A549 (cell line): Measurements from ENCODE around the gene RHBDL2. TPM values are rescaled to one million over a fixed set of nuclear protein-coding genes. Genes with fewer than 3 reads are reported as not detected.
"Not testable (repeated sequence)": the region's sequence is repeated elsewhere in the genome, so short reads cannot be mapped to it uniquely, and the experiment has no call there.

Experiments used
- ATAC-seq, 2 experiments: fragments of 200-7000 bp in 1 of 2; fragments of >200 bp in 1 of 2; cut with Nextera tagmentation in 1 of 2; cut with Tn5 transposase in 1 of 2; 3 replicates each; pipeline versions ENCODE4 v1.8.0 to v1.9.1; 2018 to 2020; ENCODE audit warnings: mild to moderate bottlenecking in 1 of 2, moderate library complexity in 1 of 2
- CTCF ChIA-PET: fragments of 300-600 bp; sonication (Branson Sonifier 250); formaldehyde crosslinking; extraction: SDS; loops from one replicate; lab custom pipeline; 2021; ENCODE audit warnings: antibody characterized with exemption, inconsistent platforms; lab: Yijun Ruan, JAX
- POLR2A ChIA-PET: fragments of 350-600 bp; formaldehyde crosslinking; extraction: SDS; loops from one replicate; lab custom pipeline; 2021; ENCODE audit warnings: antibody characterized with exemption, inconsistent platforms; lab: Yijun Ruan, JAX
- DNase-seq, 2 experiments: peaks; one replicate each; pipeline versions ENCODE4 v3.0.0 to v3.0.0-alpha.2; 2011 to 2016; ENCODE audit warnings: low read depth in 1 of 2, low spot score in 1 of 2
- FAIRE-seq: peaks from 2 replicates; lab custom pipeline; 2011; peaks lifted over from hg19 to GRCh38; lab: Jason Lieb, UNC
- H3K27ac ChIP-seq, 2 experiments: fragments of >200 bp; sonication (Bioruptor Twin); formaldehyde crosslinking; 3 replicates each; pipeline ENCODE4 v1.5.1; 2016 to 2017
- H3K4me1 ChIP-seq: fragments of >200 bp; sonication (Bioruptor Twin); formaldehyde crosslinking; 3 replicates; pipeline ENCODE4 v1.6.1; 2016
- H3K4me2 ChIP-seq: fragments of >200 bp; sonication (Bioruptor Twin); formaldehyde crosslinking; 3 replicates; pipeline ENCODE4 v1.6.1; 2016
- H3K4me3 ChIP-seq: fragments of >200 bp; sonication (Bioruptor Twin); formaldehyde crosslinking; 3 replicates; pipeline ENCODE4 v1.5.1; 2016
- H3K9me3 ChIP-seq: fragments of >200 bp; sonication (Bioruptor Twin); formaldehyde crosslinking; 3 replicates; pipeline ENCODE4 v1.6.1; 2016
- ATOH8 ChIP-seq: fragments of 250-450 bp; sonication (Bioruptor Pico); IDR thresholded peaks from 2 replicates; pipeline ENCODE4 v1.5.0; 2020; ENCODE audit warnings: low read depth, mild to moderate bottlenecking, moderate library complexity
- BHLHE40 ChIP-seq: IDR thresholded peaks from 2 replicates; pipeline ENCODE4 v1.6.1; 2012; ENCODE audit warnings: low read depth, low read length, inconsistent platforms
- CBX8 ChIP-seq: fragments of 200-600 bp; sonication (generic); IDR thresholded peaks from 2 replicates; pipeline ENCODE4 v1.6.1; 2016
- CHD2 ChIP-seq: fragments of 150-350 bp; IDR thresholded peaks from 2 replicates; pipeline ENCODE4 v1.6.1; 2014; ENCODE audit warnings: low read length; ENCODE audit not compliant: partially characterized antibody
- E2F6 ChIP-seq: IDR thresholded peaks from 2 replicates; pipeline ENCODE4 v1.6.1; 2012; ENCODE audit warnings: low read depth, borderline replicate concordance
- EHF ChIP-seq: fragments of 250-450 bp; sonication (Bioruptor Pico); IDR thresholded peaks from 2 replicates; pipeline ENCODE4 v1.5.0; 2020; ENCODE audit warnings: mild to moderate bottlenecking
- ELK1 ChIP-seq: fragments of 150-350 bp; IDR thresholded peaks from 2 replicates; pipeline ENCODE4 v1.6.1; 2014; ENCODE audit warnings: low read depth, mild to moderate bottlenecking, low read length
- EP300 ChIP-seq, 2 experiments: fragments of >200 bp; sonication (Bioruptor Twin); formaldehyde crosslinking; IDR thresholded peaks; 2 replicates in 1 of 2; 3 replicates in 1 of 2; pipeline ENCODE4 v1.6.1; 2016 to 2017
- ESRRA ChIP-seq: fragments of 150-350 bp; IDR thresholded peaks from 2 replicates; pipeline ENCODE4 v1.6.1; 2014; ENCODE audit warnings: mild to moderate bottlenecking, low read length, borderline replicate concordance
- FOSB ChIP-seq: fragments of 250-450 bp; sonication (Bioruptor Pico); IDR thresholded peaks from 2 replicates; pipeline ENCODE4 v1.5.0; 2020; ENCODE audit warnings: mild to moderate bottlenecking, moderate library complexity
- FOSL2 ChIP-seq, 2 experiments: fragments of 450-650 bp in 1 of 2; fragments of >200 bp in 1 of 2; sonication (Bioruptor Twin) in 1 of 2; formaldehyde crosslinking; IDR thresholded peaks; 2 replicates each; pipeline versions ENCODE4 v1.5.0 to v1.6.1; 2016 to 2020; ENCODE audit warnings: mild to moderate bottlenecking in 1 of 2, moderate library complexity in 1 of 2
- FOXS1 ChIP-seq: fragments of 250-450 bp; sonication (Bioruptor Pico); IDR thresholded peaks from 2 replicates; pipeline ENCODE4 v1.5.0; 2020; ENCODE audit warnings: mild to moderate bottlenecking, moderate library complexity
- HDAC2 ChIP-seq: fragments of 200-600 bp; sonication (generic); IDR thresholded peaks from 2 replicates; pipeline ENCODE4 v1.6.1; 2016
- HEYL ChIP-seq: fragments of 250-450 bp; sonication (Bioruptor Pico); IDR thresholded peaks from 2 replicates; pipeline ENCODE4 v1.8.0; 2021; ENCODE audit warnings: mild to moderate bottlenecking, moderate library complexity
- HOXA7 ChIP-seq: fragments of 250-450 bp; sonication (Bioruptor Pico); IDR thresholded peaks from 2 replicates; pipeline ENCODE4 v1.5.0; 2020; ENCODE audit warnings: mild to moderate bottlenecking, moderate library complexity
- JUNB ChIP-seq: fragments of >200 bp; sonication (Bioruptor Twin); formaldehyde crosslinking; IDR thresholded peaks from 2 replicates; pipeline ENCODE4 v1.6.1; 2016
- MAFK ChIP-seq: fragments of 450-650 bp; IDR thresholded peaks from 2 replicates; pipeline ENCODE4 v1.6.1; 2014; ENCODE audit not compliant: partially characterized antibody
- NFE2L2 ChIP-seq: fragments of 150-350 bp; conservative IDR thresholded peaks from 2 replicates; pipeline ENCODE4 v1.6.1; 2014; ENCODE audit warnings: low read length
- NPAS2 ChIP-seq: fragments of 250-450 bp; sonication (Bioruptor Pico); IDR thresholded peaks from 2 replicates; pipeline ENCODE4 v1.8.0; 2022; ENCODE audit warnings: mild to moderate bottlenecking, moderate library complexity, borderline replicate concordance
- PBX3 ChIP-seq: IDR thresholded peaks from 2 replicates; pipeline ENCODE4 v1.6.1; 2012
- POLR2A ChIP-seq: IDR thresholded peaks from 2 replicates; pipeline ENCODE4 v1.6.1; 2012; ENCODE audit warnings: mild to moderate bottlenecking, low read length
- RAD21 ChIP-seq, 2 experiments: fragments of >200 bp in 1 of 2; sonication (Bioruptor Twin) in 1 of 2; formaldehyde crosslinking in 1 of 2; IDR thresholded peaks in 1 of 2; conservative IDR thresholded peaks in 1 of 2; 2 replicates in 1 of 2; 3 replicates in 1 of 2; pipeline ENCODE4 v1.6.1; 2012 to 2018; ENCODE audit warnings: inconsistent platforms in 1 of 2
- RFX5 ChIP-seq: fragments of 450-650 bp; IDR thresholded peaks from 2 replicates; pipeline ENCODE4 v1.7.1; 2014; ENCODE audit warnings: antibody characterized with exemption, mild to moderate bottlenecking, moderate library complexity
- TFCP2L1 ChIP-seq: fragments of 250-450 bp; sonication (Bioruptor Pico); IDR thresholded peaks from 2 replicates; pipeline ENCODE4 v1.5.0; 2021; ENCODE audit warnings: mild to moderate bottlenecking
- TP53 ChIP-seq: fragments of 250-450 bp; sonication (Bioruptor Pico); IDR thresholded peaks from 2 replicates; pipeline ENCODE4 v1.5.0; 2021; ENCODE audit warnings: mild to moderate bottlenecking, moderate library complexity
- ZFP36 ChIP-seq: fragments of 450-650 bp; IDR thresholded peaks from 2 replicates; pipeline ENCODE4 v1.6.1; 2014; ENCODE audit warnings: borderline replicate concordance; ENCODE audit not compliant: partially characterized antibody
- ZNF302 ChIP-seq: fragments of 250-450 bp; sonication (Bioruptor Pico); IDR thresholded peaks from 2 replicates; pipeline ENCODE4 v1.9.0; 2021; ENCODE audit warnings: inconsistent platforms, mild to moderate bottlenecking, moderate library complexity
- ZSCAN20 ChIP-seq: fragments of 250-450 bp; sonication (Bioruptor Pico); IDR thresholded peaks from 2 replicates; pipeline ENCODE4 v1.8.0; 2022; ENCODE audit warnings: mild to moderate bottlenecking, moderate library complexity
- WGBS: methylation state at CpG from one replicate; pipeline ENCODE4 v1.1.6; 2017; ENCODE audit errors: missing lambda C conversion rate; 5-methylcytosine and 5-hydroxymethylcytosine counted together
- polyA plus RNA-seq, 4 experiments: library from polyadenylated mRNA; depleted of rRNA in 3 of 4; stranded (reverse); fragments of >200 nt; fragmentation: RNase III in 1 of 4; extraction: RNeasy Plus Mini Kit Qiagen cat#74134 plus additional on column Dnase treatment in 1 of 4; gene quantifications; 2 replicates in 3 of 4; 3 replicates in 1 of 4; pipeline ENCODE4 v1.2.3, GENCODE V29; 2011 to 2017

The RHBDL2 gene
- polyA plus RNA-seq, 2 of the 4 experiments (the other 2 are of a cell fraction), result 2.6 to 3.6 TPM

- Histone ChIP-seq H3K9me3 (no peaks in the 10 kb centered on the region), H3K4me1 (no peaks in the 10 kb centered on the region), H3K4me3 (no peak overlapping the region), H3K27ac (no peak overlapping the region), H3K4me2 (no peak overlapping the region)
- 54% methylated on average over 2 of the region's 2 CpGs for WGBS
- TF ChIP-seq MAFK (no peak), HDAC2 (no peak), RFX5 (no peak), ZNF302 (CRISPR knock-in tag) (no peak), EP300 (IDR thresholded peaks at IDR 0.05) (no peak), TP53 (CRISPR knock-in tag) (no peak), ESRRA (no peak), NFE2L2 (no peak), ZSCAN20 (CRISPR knock-in tag) (no peak), EHF (CRISPR knock-in tag) (no peak), CHD2 (no peak), ATOH8 (CRISPR knock-in tag) (no peak), FOSB (no peak), PBX3 (no peak), FOSL2 (IDR thresholded peaks at IDR 0.05) (no peak), FOSL2 (CRISPR knock-in tag; IDR thresholded peaks at IDR 0.05) (no peak), BHLHE40 (no peak), ELK1 (no peak), NPAS2 (CRISPR knock-in tag) (no peak), E2F6 (no peak), POLR2A (no peak)
- FAIRE-seq (no peak), DNase-seq (no peak), ATAC-seq (no peak)
- ChIA-PET CTCF (no interaction called here), POLR2A (no interaction called here)
Measured at GRCh38 chr1:38840281-38840680, 101.3 kb downstream of the RHBDL2 start.

- Histone ChIP-seq H3K4me3 (no peak overlapping the region), H3K9me3 (no peaks in the 10 kb centered on the region), H3K27ac (no peak overlapping the region), H3K4me2 (no peak overlapping the region), H3K4me1 (no peaks in the 10 kb centered on the region)
- ATAC-seq, result no peak
- no peak for DNase-seq
- CTCF ChIA-PET, result interaction anchor here (0.7 kb wide), 1 partner anchor 812 kb away, joined by 3 read pairs; no protein-coding TSS in a partner anchor
- 94% methylated on average over 1 of the region's 9 CpGs for WGBS
- TF ChIP-seq ELK1 (no peak), ATOH8 (CRISPR knock-in tag) (no peak), HOXA7 (CRISPR knock-in tag) (no peak), MAFK (no peak), POLR2A (no peak), CBX8 (no peak), FOSL2 (IDR thresholded peaks at IDR 0.05) (no peak), FOSL2 (CRISPR knock-in tag; IDR thresholded peaks at IDR 0.05) (no peak), ZFP36 (no peak), RAD21 (conservative IDR thresholded peaks at IDR 0.05 in 1 of 2, IDR thresholded peaks at IDR 0.05 in 1 of 2) (no peak), TFCP2L1 (CRISPR knock-in tag) (no peak), FOXS1 (CRISPR knock-in tag) (no peak), JUNB (no peak), HEYL (CRISPR knock-in tag) (no peak), EP300 (IDR thresholded peaks at IDR 0.05) (no peak)
- no peak for FAIRE-seq
- POLR2A ChIA-PET, result no interaction called here
Measured at GRCh38 chr1:38839363-38839762, 102.3 kb downstream of the RHBDL2 start.

GRCh38 chr1:38836316-38836715 lies 105.3 kb downstream of the RHBDL2 start:
- H3K4me1 ChIP-seq, H3K4me2 ChIP-seq, H3K9me3 ChIP-seq, H3K4me3 ChIP-seq, ATAC-seq, H3K27ac ChIP-seq, FAIRE-seq, POLR2A ChIA-PET, DNase-seq: not testable (repeated sequence)
- 67% methylated on average over 10 of the region's 10 CpGs for WGBS
- CTCF ChIA-PET, result interaction anchor here (1.3 to 3.9 kb wide), 6 partner anchors 256 to 1232 kb away, joined by 3 to 21 read pairs (median 4); no protein-coding TSS in a partner anchor
